NOMO-1 treated with dmso at 0.1 percent for 144 hours (cell line): ENCODE data around the gene ST3GAL4.
A peak's percentile ranks its signal among the peaks of the same experiment; 100 is the strongest.
"Not testable (repeated sequence)": the region's sequence is repeated elsewhere in the genome, so short reads cannot be mapped to it uniquely, and the experiment has no call there.

Experiments
- DNase-seq: peaks from one replicate; lab custom pipeline; 2025; ENCODE audit not compliant: unreplicated experiment; lab: John Stamatoyannopoulos, UW

ST3GAL4 gene, protein sequence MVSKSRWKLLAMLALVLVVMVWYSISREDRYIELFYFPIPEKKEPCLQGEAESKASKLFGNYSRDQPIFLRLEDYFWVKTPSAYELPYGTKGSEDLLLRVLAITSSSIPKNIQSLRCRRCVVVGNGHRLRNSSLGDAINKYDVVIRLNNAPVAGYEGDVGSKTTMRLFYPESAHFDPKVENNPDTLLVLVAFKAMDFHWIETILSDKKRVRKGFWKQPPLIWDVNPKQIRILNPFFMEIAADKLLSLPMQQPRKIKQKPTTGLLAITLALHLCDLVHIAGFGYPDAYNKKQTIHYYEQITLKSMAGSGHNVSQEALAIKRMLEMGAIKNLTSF

DNA sequence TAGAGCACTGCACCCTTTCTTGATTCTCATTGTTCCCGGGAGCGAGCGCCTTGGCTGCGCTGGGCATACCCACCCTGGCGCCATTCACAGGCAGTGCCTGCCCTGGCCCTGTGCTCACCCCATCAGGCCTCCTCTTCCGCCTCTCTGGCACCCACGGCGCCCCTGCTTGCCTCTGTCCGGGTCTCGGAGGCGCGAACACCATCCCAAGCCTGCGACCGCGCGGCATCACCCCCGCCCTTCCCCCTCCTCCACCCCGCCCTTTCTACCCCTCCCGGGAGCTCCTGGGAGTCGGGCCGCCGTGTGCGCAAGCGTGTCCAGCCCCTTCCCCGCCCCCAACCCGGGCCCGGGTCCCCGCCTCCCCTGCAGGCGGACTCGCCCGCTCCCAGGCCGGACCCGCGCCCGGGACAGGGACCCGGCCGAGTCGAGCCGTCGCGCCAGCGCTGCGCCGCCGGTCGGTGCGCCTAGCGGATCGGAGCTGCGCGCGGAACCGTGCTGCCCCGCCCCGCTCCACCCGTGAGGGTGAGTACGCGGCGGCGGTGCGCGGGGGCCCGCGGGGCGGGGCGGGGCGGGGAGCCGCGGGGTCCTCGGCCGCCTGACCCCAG lies at the start of gene ST3GAL4:
Gene ST3GAL4 (plus strand): TSS at position 363 of the 602 bp plus-strand sequence. CDS start 50,470 bp downstream, outside the sequence.
- DNase-seq, result peak; percentile 33

DNA sequence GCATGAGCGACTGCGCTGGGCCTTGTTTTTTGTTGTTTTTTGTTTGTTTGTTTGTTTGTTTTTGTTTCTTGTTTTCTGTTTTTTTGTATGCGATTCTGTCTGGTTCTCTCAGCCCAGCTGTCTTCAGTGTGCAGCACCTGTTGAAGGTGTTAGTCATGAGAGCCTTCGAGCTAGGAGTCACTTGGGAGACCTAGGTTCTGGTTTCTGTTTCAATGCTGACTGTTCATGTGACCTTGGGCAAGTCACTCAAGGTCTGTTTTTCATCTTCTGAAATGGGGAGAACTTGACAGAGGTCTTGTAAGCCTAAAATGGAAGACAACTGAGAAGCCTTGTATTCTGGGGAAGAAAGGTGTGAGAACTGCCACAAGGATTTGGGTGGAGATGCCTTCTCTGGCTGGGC lies 49.8 kb upstream of the ST3GAL4 start:
- DNase-seq, result no peak

DNA sequence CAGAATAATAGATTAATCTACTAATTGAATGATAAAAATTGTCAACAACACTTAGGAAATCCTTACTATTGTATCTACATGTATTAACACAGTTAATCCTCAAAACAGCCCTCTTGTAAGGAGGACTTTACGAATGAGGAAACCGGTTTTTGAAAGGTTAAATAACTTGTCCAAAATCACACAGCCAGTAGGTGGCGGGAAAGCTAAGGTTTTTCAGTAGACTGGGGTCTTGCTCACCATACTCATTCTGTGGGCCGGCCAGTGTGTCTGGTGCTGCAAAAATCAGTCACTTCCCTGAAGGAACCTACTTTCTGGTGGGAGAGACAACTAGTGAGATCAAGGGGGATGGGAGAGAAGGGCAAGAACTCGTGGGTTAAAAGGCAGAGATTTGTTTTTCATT lies 47.8 kb upstream of the ST3GAL4 start:
- DNase-seq, result peak; percentile 63

DNA sequence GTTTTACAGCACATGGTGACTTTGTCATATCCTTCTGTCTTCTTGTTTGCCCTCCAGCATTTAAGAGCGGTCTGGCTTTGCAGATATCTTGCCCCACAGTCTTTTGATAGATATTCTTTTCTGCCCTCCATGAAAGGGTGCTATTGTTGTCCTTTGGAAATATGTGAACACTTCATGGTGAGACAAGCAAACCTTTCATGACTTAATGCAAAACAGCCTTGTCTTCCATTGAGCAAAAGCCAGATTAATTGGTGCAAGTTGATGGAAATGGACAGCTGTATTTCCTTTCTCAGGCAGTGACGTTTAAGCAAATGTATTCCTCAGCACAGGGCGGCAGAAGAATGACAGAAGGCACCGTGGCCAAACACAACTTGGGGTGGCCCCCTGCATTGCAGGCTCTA lies 47.2 kb upstream of the ST3GAL4 start:
- DNase-seq, result no peak

DNA sequence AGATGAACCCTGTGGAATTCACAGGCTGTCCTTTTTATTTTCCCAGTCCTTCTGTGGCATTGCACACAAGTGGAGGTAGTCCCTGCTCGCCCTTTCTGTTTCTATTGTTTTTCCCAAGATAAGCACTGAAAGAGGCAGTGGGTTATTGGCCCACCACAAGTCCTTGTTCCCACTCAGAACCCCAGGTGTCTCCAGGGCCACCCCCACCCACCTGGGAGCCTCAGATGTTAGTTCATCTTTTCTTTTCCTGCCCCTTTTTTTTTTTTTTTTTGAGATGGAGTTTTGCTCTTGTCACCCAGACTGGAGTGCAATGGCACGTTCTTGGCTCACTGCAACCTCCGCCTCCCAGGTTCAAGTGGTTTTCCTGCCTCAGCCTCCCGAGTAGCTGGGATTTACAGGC lies 46.7 kb upstream of the ST3GAL4 start:
- DNase-seq, result not testable (repeated sequence)

DNA sequence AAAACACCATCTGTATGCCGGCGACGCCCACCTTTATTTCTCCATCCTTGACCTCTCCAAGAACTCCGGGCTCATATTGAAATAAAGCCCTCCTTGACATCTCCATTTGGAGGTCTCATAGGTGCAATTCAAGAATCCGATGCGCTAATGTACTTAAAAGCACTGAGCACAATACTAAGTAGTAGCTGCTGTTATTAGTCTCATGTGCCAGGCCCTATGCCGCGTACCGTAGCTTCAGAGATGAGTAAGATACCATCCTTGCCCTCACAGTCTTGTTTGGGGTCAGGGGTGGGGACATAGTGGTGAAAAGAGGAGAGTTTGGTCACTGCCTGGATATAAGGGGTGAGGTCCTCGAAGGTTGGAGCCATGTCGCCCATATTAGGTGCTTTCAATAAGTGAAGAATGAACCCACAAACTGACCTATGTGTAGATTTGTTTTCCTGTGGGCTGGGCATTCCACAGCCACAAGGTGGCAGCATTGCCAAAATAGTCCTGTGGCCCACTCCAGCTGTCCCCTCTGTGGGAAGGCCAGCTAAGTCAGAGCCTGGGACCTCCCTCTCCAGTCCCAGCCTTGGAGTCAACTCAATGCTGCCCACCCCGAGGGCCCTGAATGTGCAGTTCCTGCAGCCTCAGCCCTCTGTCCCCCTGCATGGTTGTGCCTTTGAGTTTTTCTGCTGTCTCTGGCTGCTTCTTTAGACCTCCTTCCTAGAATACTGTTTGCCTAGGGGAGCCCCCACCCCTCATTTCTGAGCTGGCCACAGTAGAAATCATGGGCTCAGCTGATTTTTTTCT lies 45.1 kb upstream of the ST3GAL4 start:
- peak; percentile 31 for DNase-seq

DNA sequence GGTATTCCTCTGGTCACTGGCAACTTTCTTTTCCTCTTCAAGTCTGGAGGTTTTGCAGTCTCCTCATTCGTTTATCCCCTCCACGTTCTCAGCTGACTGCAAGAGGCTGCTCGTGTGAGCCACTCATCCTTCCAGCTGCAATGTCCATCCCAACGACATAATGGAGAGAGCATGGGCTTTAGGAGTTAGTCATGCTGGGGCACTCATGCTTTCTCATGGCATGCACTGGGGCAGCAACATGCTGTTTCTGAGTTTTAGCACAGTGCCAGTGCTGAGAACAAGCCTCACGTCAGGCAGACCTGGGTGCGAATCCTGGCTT lies 44.5 kb upstream of the ST3GAL4 start:
- DNase-seq, result no peak

DNA sequence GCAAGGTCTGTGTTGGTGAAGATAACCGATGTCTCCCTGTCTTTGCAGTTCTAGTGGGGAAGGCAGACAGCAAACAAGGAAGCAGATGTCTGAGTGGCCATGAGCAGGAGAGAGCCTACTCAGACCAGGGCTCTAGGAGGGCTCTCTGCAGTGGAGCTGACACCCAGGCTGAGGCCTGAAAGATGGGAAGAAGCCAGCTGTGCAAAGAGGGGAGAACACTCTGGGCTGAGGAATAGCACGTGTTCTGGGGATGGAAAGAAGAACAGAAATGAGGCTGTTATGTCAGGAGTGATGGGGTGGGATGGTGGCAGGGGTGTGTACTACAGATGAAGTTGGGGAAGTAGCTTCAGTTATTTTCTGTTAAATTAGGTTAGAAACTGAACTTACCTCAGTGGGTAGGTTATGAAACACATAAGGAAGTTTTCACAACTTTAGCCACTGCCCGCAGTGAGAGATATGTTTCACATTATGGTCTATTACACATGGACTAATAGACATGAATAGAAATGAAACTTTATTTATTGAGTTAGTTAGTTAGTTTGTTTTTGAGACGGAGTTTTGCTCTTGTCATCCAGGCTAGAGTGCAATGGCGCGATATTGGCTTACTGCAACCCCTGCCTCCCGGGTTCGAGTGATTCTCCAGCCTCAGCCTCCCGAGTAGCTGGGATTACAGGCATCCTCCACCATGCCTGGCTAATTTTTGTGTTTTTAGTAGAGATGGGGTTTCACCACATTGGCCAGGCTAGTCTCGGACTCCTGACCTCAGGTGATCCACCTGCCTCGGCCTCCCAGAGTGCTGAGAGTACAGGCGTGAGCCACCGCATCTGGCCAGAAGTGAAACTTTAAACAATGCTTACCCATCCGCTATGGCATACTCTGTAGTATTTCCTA lies 43.8 kb upstream of the ST3GAL4 start:
- DNase-seq, result peak; percentile 77

DNA sequence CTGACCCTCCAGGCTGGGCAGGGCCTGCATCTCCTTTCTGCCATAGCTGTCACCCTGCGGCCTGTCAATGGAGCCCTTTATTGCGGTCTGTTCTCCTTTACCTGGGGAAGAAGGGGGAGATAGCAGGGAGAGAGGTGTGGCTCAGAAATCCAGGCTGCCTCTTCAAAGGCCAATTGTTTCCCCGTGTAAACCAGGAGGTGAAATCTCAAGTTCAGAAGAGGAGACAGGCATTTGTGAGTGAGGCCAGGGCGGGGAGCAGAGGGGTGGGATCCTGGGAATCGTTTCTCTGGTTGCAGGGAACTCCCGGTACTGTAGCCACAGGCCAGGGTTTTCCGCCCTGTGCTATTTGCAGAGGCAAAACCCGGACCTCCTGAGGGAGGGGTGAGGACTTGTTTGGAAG lies 42.5 kb upstream of the ST3GAL4 start:
- no peak for DNase-seq

DNA sequence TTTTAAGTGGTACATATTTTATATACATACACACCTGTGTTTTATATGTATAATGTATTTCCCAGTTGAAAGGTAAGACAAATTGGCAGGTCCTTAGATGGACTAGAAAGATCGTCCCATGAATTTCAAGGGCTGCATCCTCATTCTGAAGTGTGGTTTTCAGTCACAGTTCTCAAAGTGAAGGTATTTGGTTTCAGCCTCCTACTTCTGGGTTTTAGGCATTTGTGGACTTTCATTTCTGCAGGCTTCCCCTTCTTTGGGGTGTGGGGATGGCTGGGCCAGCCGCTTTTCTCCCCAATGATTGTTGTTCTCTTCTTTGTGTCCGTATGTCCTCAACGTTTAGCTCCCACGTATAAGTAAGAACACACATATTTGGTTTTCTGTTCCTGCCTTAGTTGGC lies 41.7 kb upstream of the ST3GAL4 start:
- peak; percentile 14 for DNase-seq

DNA sequence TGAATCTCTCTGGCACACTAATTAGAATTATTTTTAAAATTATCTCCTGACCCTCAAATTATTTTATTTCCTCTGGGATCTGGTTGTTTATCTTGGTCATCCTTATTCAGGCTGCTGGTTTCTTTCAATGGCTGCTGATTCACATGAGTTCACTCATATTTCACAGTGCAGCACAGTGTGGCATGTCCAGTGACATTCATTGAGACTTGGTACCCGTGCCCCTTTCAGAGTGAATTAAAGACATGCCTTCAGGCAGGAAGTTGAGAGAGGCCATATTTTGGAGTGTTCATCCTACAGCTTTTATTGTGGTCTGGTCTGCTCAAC lies 38.1 kb upstream of the ST3GAL4 start:
- DNase-seq, result no peak

DNA sequence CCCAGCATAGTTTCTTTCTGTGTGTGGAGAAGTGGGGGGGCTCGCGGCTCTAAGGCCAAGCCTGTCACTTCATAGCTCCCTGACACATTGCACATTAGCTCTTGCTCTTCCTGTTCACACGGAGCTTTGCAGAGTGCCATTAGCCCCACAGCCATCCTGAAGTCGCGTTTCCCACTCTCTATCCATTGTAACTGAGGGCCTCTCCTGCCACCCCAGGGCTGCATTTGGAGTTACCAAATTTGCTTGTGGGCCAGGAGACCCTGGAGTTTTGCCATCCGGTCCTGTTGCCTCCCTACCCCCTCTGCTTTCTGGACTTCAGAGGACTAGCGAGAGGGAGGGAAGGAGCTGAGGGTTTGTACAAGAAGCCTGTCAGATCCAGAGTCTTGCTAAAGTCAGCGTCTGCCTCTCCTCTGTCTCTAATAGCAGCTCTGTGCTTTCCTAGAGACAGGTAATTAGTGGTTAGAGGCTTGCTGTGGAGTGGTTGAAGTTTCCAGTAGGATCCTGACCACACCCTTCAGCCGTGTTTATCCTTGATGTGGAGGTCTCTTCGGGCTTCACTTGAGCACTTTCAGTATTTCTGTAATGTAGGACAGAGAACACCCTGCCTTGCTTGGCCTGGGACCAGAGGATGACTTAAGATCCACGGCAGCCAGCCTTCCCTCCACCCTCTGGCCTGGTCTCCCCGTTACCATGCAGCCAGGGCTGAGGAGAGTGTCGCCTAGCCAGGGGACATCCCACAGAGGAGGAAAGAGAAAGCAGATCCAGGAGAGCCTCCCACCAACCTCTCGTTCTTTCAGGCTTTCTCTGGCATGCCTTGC lies 37.5 kb upstream of the ST3GAL4 start:
- DNase-seq, result no peak

DNA sequence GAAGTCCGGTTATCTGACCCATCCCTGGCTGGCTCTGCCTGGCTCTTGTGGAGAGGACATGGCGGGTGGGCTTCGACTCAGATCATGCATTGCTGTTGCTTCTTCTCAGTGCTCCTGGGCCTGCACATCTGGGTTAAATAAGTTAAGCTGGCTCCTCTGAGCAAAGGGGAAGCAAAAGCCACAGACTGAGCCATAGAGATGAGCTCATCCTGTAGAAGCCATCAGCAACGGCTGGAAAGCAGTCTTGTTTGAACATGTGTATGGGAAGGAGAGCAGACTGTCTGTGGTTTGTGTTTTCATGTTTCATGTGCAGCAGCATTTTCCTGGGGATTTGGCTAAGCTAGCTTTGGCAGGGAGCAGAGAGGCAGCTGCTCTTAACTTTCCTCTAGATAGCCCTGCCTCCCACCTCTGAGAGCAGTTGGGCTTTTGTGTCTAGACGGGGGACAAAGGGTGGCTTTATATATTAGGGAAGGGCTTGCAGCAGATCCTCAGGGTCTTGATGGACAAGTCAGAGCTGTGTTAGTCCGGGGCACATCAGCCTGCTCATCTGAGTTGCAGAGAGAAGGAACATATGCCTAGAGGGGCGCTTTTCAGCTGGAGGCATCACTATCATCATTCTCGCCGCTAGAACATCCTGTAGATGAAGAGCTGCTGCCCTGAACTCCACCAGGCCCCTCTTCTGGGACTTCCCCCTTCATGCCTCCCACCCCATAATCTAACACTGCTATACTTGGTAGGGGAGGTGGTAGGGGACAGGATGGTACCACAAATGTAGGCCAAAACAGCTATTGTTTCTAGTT lies 36.7 kb upstream of the ST3GAL4 start:
- peak; percentile 73 for DNase-seq

DNA sequence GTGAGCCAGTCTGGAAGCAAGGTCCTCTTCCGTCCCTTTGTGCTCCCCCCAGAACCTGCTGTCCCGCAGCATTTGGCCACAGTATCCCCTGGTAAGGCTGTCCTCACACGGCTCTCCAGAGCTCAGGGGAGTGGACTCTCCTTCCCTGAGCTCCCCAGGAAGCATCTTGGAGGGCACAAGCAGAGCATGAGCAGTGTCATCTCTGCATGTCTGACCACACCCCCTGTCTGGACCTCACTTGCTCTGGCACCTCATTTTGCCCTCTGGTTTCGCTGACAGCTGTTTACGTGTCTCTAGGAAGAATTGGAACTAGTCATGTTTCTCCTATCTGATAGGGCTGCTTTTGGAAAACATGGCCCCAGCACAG lies 36.1 kb upstream of the ST3GAL4 start:
- DNase-seq, result no peak

DNA sequence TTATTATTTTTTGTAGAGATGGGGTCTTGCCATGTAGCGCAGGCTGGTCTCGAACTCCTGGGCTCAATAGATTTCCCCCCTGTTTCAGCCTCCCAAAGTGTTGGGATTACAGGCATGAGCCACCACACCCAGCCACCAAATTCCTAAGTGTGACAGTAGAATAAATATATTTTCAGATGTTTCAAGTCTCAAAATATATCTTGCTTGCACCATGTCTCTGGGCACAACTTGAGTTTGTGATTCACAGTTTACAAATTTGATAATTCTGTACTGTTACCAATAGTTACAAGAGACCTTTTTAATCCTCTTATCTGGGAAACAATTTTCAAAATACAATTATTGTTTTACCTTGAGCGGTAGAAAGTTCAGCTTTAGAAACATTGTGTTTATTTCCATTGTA lies 32.5 kb upstream of the ST3GAL4 start:
- no peak for DNase-seq

DNA sequence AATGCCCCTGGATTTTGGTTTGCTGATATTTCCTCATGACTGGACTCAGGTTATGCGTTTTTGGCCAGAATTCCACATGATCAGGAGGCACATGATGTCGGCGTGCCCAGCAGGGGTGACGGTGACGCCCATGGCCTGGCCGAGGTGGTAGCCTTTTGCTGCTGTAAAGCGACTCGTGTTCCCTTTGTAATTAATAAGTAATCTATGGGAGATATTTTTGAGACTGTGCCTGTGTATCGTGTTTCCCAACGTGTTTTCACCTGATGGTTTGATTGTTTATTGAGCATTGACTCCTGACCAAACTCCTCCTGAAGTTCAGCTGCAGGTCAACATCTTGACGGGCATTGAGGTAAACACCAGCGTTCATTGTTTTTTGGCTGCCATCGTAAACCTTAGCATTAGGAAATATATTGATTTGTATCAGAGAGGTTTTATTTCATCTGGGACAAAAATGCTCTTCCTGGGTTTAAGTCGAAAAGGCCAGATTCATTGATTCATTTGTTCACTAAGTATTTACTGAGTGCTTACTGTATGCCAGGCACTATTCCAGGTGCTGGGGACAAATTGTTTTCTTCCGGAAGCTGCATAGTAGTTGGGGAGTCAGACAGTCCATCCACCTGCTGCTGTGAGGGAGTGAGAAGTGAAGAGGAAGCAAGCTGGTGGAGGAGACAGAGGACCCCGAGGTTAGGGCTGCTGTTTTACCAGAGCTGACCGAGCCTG lies 28.0 kb upstream of the ST3GAL4 start:
- no peak for DNase-seq

DNA sequence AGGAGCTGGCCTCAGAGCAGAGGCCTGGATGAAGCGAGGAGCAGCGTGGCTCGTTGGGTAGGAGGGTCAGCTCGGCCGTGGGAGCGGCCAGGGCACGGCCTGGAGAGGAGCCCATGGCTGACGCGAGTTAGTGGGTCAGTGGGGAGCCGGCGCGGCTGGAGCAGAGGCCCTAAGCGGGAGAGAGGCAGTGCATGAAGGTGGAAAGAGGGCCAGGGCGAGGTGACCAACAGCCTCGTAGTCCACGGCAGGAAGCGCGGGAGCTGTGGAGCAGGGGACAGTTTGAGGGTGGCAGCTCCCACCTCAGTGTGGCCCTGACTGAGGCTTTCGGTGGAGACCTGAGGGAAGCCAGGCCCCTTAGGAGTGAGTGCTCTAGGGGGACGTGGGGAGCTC lies 27.5 kb upstream of the ST3GAL4 start:
- no peak for DNase-seq

DNA sequence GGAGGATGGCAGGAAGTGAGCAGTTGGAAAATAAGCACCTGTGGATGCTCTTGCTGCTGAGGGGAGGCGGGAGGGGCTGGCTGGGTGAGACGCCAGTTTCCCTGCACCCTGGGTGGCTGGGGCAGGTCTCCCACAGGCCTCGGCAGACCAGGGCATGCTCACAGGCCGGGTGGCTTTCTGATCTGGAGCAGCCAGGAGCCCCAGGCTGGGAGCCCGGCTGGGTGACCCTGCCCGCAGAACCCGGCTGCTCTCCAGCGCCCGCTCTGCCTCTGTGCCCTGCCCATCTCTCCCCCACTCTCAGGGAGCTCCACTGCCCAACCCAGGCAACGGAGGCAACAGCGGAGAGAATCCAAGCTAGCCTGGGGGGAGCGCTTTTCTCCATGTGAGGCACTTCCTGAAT lies 27.0 kb upstream of the ST3GAL4 start:
- no peak for DNase-seq

DNA sequence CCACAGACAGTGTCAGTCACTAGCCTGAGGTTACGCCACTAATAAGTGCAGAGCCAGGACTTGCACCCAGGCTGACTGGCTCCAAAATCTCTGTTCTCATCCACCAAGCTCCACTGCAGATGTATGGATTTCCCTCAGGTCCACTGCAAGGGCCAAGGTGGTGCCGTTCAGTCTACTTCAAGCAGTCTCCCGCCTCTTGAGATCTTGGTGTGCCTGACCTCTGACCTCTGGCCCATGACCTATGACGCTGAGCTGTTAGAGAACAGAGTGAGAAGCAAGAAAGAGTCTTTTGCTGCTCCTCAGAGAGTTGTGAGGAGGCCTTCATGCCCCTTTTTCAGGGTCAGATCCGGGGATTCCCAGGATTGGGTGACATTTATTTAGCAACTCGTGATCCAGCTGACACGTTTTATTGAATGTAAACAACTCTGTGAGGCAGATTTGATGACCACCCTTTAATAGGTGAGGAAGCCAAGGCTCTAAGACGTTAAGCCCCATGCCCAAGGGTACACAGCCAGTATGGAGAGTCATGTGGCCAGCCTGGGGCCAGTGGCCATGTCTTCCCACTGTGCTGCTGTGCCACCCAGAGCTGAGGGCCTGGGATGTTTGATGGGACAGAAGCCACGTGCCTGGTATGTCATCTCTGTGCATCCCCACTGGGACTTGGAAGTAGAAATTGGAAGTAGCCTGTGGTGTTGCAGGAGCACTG lies 26.4 kb upstream of the ST3GAL4 start:
- no peak for DNase-seq
